Measurements from ENCODE around the gene DCAF5.
"Not testable (repeated sequence)": the region's sequence is repeated elsewhere in the genome, so short reads cannot be mapped to it uniquely, and the experiment has no call there.

Gene DCAF5

GRCh38 chr14:69042299-69042698, 110.6 kb downstream of the DCAF5 start:
- no peak for DNase-seq

GRCh38 chr14:69041783-69042182, 111.1 kb downstream of the DCAF5 start:
- no peak for DNase-seq

GRCh38 chr14:69040353-69040752, 112.6 kb downstream of the DCAF5 start:
- DNase-seq: no peak

GRCh38 chr14:69039288-69039628, 113.7 kb downstream of the DCAF5 start:
- DNase-seq: no peak

GRCh38 chr14:69038455-69039287, 114.2 kb downstream of the DCAF5 start:
- no peak for DNase-seq

DNA sequence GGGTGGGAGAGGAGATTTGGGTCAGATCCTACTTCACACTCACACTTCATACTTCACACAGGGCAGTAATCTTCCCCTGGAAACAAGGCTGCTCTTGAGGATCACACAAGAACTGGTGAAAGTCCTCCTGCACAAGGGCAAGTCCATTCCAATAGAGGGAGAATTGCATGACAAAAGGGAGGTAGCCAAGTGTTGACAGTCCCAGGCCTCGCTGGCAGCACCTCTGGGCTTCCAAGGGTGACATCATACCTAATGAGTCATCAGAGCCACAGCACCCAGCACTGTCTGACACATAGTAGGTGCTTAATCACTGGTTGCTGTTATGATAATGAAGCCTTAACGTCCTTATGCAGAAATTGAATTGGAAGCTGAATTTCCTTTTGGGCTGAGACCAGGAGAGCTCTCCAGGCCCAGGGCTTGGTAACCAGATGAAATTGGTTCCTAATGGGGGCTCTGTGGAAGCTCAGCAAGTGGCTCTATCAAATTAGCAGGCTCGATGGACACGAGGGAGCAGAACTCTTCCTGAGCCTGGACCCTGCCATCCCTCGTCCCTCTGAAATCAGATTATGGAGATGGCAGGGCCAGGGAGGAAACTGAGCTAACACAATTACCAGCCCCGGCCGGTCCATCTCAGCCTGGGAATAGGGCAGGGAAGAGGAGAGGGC, 115.0 kb downstream of the DCAF5 start:
- DNase-seq: no peak

GRCh38 chr14:69036757-69037506, 116.0 kb downstream of the DCAF5 start:
- no peak for DNase-seq

- no peak for DNase-seq
These were observed 118.2 kb downstream of the DCAF5 start for GRCh38 chr14:69034612-69035262.

GRCh38 chr14:69027242-69027913, 125.5 kb downstream of the DCAF5 start:
- DNase-seq: no peak

- no peak for DNase-seq
These were observed 129.9 kb downstream of the DCAF5 start for GRCh38 chr14:69023035-69023434.

- DNase-seq: not testable (repeated sequence)
These were observed 130.8 kb downstream of the DCAF5 start for GRCh38 chr14:69022093-69022492.

- DNase-seq: no peak
These were observed 135.2 kb downstream of the DCAF5 start for GRCh38 chr14:69017706-69018105.

- DNase-seq: no peak
These were observed 138.1 kb downstream of the DCAF5 start for GRCh38 chr14:69014829-69015259.

DNA sequence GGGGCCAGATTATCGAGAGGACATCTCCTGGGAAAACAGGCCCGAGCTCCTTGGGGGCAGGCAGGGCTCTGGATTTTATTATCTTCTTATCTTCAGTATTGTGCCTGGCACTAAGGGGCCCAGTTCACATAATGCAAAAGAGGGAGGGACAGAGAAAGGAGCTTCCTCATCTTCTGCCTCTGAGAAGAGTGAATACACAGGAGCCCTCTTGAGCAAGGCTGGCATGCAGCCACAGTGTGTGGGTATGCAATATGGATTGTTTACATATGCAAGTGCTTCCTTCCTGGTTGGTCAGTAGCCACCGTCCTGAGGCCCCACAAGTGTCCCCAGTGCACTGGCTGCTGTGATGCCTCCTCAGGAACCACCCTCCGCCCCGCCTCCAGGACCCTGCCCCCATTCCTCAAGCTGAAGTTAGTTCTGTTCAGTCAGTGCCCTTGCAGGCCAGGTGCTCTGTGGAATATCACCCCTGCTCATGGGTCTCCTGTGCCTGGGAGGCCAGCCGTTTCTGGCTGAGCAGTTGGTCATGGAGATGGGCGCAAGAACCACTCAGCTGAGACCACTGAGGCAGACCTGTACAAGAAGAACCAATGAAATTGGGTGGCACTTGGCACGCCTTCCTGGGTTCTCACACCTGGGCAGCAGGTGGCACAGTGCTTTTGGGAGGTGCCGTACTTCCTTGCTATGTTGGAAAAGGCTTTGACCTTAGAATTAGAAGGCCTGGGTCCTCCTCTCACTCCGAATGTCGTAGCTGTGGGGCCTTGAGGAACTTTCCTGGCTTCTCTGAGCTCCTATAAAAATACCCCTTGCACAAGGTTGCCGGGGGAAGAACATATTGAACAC, 138.8 kb downstream of the DCAF5 start:
- no peak for DNase-seq

- no peak for DNase-seq
These were observed 140.5 kb downstream of the DCAF5 start for GRCh38 chr14:69012256-69012953.

DNA sequence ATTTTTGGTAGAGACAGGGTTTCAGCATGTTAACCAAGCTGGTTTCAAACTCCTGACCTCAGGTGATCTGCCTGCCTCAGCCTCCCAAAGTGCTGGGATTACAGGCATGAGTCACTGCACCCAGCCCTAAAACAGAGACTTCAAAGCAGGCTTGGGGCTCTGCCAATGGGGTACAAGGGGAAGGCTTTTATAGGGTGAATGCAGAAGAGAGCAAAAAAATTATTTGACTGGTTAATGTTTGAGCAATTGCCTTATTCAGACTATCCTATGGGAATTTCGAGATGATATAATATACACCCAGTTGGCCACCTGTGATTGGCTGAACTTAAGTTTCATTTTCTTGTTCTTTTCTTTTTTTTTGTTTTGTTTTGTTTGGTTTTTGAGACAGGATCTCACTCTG, 142.3 kb downstream of the DCAF5 start:
- no peak for DNase-seq

GRCh38 chr14:69008421-69008884, 144.5 kb downstream of the DCAF5 start:
- no peak for DNase-seq

DNA sequence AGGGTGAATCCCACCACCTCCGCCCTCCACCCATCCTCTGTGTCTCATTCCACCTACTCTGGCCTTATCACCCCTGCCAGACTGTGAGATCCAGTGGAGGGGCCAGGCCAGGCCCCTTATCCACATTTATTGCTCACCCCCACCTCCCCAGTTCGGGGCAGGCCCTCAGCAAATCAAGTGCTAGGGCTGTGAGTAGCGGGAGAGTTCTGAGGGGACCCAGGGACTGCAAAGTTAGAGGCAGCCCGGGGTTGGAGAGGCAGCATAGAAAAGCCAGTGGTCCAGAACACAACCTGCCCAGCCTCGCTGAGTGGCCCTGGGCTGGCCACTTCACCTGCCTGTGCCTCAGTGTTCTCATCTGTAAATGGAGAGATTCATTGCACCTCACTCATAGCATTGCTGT, 146.6 kb downstream of the DCAF5 start:
- DNase-seq: no peak

DNA sequence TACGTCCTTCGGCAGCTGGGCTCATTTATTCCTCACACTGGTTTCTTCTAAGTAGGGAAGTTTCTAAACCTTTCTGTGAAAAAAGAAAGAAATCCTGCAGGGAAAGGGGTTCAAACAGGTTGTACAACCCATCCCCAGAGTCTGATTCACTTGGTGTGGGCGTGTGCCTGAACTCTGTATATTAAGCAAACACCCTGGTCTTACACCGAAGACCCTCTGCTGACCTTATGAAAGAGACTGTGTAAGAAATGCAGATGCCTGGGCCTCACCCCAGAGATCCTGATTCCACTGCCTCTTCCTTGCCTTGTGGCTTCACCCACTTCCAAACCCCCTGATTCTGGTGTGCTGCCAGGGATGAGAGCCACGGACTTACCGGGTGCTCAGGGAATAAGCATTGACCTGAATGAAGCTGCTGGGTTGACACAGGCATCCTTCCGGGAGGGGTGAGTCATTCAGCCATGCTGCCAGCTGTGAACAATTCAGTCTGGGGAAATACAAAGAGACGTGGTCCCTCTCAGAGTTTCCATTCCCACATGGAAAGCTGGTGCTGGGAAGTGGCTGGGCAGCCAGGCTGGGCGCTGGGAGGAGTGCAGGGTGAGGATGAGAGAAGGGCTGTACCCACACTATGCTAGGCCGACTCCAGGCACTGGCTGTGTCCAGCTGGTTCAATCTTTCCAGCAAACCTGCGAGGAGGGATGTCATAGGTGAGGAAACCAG, 147.3 kb downstream of the DCAF5 start:
- DNase-seq: no peak

DNA sequence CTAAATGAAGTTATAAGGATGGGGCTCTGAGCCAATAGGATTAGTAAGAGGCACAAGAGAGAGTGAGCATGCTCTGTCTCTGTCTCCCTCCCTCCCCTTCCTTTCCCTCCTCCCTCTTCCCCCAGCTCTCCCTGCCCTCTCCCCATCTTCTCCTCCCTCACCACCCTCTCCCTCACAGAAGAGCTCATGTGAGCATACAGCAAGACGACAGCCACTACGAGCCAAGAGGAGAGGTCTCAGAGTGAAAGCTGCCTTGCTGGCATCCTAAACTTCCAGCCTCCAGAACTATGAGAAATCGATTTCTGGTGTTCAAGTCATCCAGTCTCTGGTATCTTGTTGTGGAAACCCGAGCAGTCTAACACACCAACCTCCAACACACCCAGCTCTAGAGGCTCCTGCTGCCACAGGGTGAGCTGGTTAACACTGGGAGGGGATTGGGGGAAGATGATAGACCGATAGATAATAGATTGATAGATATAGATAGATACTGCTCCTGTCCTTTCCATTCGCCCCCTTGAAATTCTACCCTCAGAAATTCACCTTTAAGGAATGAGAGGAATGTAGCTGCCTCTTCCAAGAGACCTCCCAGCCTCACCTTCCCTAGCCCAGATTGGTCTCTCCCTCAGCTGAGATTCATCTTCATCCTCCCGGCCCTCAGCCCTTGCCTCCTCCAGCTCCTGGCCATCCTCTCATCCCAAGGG, 148.0 kb downstream of the DCAF5 start:
- no peak for DNase-seq

All from NCI-H2081 (cell line).